NB4 (cell line): ENCODE data around the gene MYH6.
A peak's percentile ranks its signal among the peaks of the same experiment; 100 is the strongest.

ENCODE experiments used
- DNase-seq: peaks from one replicate; pipeline ENCODE4 v3.0.0; 2010; ENCODE audit warnings: low read depth
- H3K4me3 ChIP-seq: one replicate; pipeline ENCODE4 v1.5.1; 2011; ENCODE audit warnings: mild to moderate bottlenecking, low read depth, low read length, moderate library complexity
- CTCF ChIP-seq: IDR thresholded peaks from one replicate; pipeline ENCODE4 v1.5.1; 2012; ENCODE audit warnings: low read depth, low read length
- MAX ChIP-seq: IDR thresholded peaks from 2 replicates; pipeline ENCODE4 v1.6.1; 2011; ENCODE audit warnings: low read depth, low read length
- MYC ChIP-seq: IDR thresholded peaks from 2 replicates; pipeline ENCODE4 v1.6.1; 2011; ENCODE audit warnings: low read depth, low read length
- POLR2A ChIP-seq: IDR thresholded peaks from 2 replicates; pipeline ENCODE4 v1.6.1; 2011; ENCODE audit warnings: mild to moderate bottlenecking; ENCODE audit not compliant: insufficient read length; ENCODE audit errors: extremely low read depth

MYH6 gene

GRCh38 chr14:23378612-23379220 lies 29.4 kb downstream of the MYH6 start:
- DNase-seq, result no peak
- H3K4me3 ChIP-seq, result no peak overlapping the region
- TF ChIP-seq MYC (no peak), CTCF (no peak), POLR2A (no peak), MAX (no peak)

- H3K4me3 ChIP-seq, result no peak overlapping the region
- no peak for DNase-seq
- no peak for TF ChIP-seq CTCF
- TF ChIP-seq POLR2A, result no peak
- no peak for TF ChIP-seq MYC
- TF ChIP-seq MAX, result no peak
Observed at GRCh38 chr14:23377573-23378563, 30.2 kb downstream of the MYH6 start.

GRCh38 chr14:23377198-23377550 lies 30.9 kb downstream of the MYH6 start:
- TF ChIP-seq CTCF (no peak), MAX (no peak), POLR2A (no peak), MYC (no peak)
- H3K4me3 ChIP-seq, result no peak overlapping the region
- no peak for DNase-seq

GRCh38 chr14:23376482-23377197 lies 31.4 kb downstream of the MYH6 start, which contains the start of gene CMTM5:
Gene CMTM5 (plus strand): TSS chr14:23377046. CDS start chr14:23377252, 206 bp downstream.
- no peak within 1 kb of the TSS for H3K4me3 ChIP-seq
- peak; percentile 14 for DNase-seq
- TF ChIP-seq MYC (no peak), MAX (no peak), CTCF (no peak), POLR2A (no peak)

GRCh38 chr14:23375527-23376251 lies 32.4 kb downstream of the MYH6 start:
- TF ChIP-seq CTCF (no peak), MAX (no peak), POLR2A (no peak), MYC (no peak)
- DNase-seq, result no peak
- no peak overlapping the region for H3K4me3 ChIP-seq
